Stimulated activated CD4-positive, alpha-beta T cell treated with anti-CD3 and anti-CD28 coated beads, Interleukin-4, amount 100 ng/mL, for 24 hours (primary cell): ENCODE measurements around the gene ACAD11.

ENCODE experiments used
- DNase-seq: peaks from one replicate; pipeline ENCODE4 v3.0.0-alpha.2; 2020

Gene ACAD11

DNA sequence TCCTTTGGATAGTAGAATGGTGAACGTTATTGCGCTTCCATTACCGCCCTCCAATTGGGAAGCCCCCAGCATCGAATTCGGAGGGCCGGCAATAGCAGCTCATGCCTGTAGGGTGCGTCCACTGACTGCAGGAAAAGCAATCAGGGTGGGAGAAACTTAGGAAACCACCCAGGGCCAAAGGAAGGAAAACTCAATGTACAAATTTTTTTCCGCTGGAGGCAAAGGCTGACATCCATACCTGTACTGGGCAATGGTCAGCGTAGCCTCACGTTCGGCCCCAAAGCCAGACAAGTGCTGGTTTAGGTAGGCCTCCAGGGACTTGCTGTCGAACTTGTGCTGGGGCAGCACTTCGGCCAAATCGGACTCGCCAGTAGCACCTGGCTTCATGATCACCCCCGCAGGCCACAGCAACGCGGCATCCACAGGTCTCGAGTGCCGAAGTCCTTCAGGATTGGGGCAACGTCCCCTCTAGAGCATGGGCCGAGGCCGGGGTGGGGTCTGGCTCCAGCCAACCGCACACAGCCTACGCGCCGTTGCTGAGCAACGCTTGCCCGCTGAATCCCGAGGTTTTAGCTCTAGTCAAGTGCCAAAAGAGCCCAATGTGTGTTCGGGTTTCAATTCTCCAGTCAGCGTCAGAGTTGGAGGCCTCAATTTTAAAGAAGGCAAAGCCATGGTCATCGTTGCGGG lies at the start of gene ACAD11:
Gene ACAD11, minus strand, starts transcription at position 445 of the 687 bp plus-strand sequence. Its CDS starts 58 bp downstream, at position 387.
- DNase-seq = peak; percentile 32

DNA sequence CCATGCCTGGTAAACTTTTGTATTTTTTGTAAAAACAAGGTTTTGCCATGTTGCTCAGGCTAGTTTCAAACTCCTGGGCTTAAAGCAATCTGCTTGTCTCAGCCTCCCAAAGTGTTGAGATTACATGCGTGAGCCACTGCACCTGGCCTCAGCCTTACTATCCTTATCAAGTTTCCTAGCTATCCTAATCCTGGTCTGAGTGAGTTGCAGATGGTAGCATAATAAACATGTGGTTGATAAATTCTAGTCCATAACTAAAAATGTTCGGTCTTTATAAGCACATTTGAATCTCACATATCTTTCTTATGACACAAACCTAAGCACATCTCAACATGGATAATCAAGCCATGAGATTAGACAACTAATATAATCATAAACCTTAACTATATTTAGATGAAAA lies 44.1 kb upstream of the ACAD11 start:
- no peak for DNase-seq

GRCh38 chr3:132695422-132695821 lies 35.8 kb upstream of the ACAD11 start:
- no peak for DNase-seq

- DNase-seq = no peak
Observed at GRCh38 chr3:132694991-132695390, 35.4 kb upstream of the ACAD11 start.

- DNase-seq = no peak
Observed at GRCh38 chr3:132690040-132690439, 30.4 kb upstream of the ACAD11 start.

DNA sequence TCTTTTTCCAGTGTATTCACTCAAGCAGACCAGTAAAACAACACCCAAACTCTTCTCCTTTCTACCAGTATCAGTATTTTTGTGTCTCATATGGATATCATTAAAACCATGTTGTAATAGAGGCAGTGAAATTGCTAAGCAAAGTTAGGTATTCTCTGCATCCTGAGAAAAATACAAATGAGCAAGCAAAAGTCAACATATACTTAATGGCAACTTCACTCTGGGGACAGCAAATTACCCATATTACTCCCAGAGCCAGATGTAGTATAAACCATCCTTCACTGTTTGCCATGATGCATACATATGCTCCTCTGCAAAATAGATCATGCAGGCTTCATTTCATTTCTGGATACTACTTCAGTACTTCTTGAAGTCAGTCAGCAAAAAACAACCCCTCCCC lies 22.6 kb upstream of the ACAD11 start:
- DNase-seq = no peak

DNA sequence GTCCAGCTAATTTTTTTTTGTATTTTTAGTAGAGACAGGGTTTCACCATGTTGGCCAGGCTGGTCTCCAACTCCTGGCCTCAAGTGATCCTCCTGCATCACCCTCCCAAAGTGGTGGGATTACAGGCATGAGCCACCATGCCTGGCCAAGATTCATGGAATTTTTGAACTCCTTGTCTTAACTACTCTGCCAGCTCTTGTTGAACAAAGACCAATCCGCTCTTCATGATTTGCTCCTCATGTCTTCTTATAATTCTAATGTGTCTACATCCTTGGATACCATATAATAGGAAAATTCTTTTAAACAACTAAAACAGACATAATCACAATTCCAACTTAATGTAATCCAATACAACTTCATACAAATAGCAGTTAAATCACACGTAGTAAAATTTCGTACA lies 21.8 kb upstream of the ACAD11 start:
- DNase-seq = no peak

DNA sequence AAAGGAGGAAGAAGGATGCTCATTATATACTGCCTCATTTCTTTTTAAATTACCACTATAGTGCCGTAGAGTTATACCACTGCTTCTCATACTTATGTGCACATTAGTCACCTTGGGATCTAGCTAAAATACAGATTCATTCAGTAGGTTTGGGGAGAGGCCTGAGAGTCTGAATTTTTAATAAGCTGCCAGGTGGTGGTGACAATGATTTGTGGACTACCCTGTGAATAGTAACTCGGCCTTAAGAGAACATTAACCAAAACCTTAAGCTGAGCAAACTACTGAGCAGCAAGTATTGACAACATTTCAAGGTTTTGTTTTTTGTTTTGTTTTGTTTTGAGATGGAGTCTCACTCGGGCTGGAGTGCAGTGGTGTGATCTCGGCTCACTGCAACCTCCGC lies 20.3 kb upstream of the ACAD11 start:
- DNase-seq = no peak

- no peak for DNase-seq
Observed at GRCh38 chr3:132675408-132675807, 15.8 kb upstream of the ACAD11 start.

DNA sequence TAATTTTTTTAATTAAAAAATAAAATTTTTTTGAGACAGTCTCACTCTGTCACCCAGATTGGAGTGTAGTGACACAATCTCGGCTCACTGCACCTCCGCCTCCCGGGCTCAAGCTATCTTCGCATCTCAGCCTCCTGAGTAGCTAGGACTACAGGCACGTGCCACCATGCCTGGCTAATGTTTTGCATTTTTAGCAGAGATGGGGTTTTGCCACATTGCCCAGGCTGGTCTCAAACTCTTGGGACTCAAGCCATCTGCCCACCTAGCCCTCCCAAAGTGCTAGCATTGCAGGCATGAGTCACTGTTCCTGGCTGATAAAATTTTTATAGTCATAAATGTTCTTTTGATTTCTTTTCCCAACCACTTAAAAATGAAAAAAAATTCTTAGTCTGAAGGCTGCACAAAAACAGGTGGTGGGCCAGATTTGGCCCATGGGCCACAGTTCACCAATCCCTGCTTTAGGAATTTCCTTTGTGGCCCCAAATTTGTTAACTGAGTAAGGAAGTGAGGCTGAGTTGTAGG lies 9.7 kb upstream of the ACAD11 start:
- no peak for DNase-seq

DNA sequence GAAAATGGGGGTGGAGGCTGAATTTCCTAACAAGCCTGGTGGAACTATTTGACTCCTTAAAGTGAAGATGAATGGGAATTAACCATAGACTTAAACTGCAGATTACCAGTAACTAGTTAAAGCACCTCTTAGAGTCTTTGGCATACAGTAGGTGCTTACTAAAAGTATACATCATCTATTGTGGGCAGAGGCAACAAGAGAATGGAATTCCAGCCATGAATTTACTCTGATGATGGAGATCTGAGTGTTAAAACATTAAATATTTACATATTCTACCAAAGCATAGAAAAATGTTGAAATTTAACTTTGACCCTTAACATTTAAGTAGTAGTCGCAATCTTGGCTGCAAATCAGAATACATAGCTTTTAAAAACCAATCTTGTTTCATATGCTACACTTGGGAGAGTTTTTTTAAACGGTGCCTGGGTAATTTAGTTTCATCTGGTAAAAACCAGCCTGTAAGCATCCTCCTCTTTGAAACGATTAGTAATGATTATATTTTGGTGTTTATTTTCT lies 5.7 kb upstream of the ACAD11 start:
- no peak for DNase-seq

GRCh38 chr3:132662212-132662611 lies 2.6 kb upstream of the ACAD11 start:
- no peak for DNase-seq

DNA sequence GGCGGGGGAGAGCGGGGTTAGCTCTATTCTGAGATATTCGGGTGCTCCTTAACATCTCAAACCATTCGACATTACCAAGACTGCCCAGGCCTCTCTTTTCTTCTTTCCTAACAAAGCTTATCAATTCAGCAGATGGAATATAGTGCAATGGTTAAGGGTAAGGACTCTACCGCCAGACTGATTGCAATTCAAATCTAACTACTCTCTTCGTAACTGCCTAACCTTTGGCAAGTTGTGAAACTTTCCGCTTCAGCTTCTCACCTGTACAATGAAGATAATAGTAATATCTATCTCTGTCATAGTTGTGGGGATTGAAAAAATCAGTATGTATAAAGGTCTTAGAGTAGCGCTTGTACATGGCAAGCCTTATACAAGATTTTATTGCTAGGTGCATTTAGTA lies 1.5 kb upstream of the ACAD11 start:
- DNase-seq = no peak

DNA sequence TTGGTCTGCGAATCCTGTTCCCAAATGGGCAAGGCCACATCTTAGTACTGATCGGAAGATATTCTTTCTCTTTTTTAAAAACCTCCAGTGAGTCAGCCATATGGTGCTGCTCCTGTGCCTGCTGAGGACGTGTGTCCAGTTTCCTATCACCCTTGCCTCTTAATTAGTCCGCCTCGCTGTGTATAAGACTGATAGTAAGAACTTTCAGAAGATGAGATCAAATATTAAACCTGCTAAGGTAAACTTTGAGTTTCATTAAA lies 1.1 kb upstream of the ACAD11 start:
- DNase-seq = no peak

- DNase-seq = peak; percentile 76
Observed at GRCh38 chr3:132660052-132660810, 622 bp upstream of the ACAD11 start, which contains the start of gene UBA5. UBA5 (plus strand) TSS chr3:132660329; CDS start chr3:132660538, 209 bp downstream.

GRCh38 chr3:132659000-132659364 lies 627 bp downstream of the ACAD11 start:
- no peak for DNase-seq

DNA sequence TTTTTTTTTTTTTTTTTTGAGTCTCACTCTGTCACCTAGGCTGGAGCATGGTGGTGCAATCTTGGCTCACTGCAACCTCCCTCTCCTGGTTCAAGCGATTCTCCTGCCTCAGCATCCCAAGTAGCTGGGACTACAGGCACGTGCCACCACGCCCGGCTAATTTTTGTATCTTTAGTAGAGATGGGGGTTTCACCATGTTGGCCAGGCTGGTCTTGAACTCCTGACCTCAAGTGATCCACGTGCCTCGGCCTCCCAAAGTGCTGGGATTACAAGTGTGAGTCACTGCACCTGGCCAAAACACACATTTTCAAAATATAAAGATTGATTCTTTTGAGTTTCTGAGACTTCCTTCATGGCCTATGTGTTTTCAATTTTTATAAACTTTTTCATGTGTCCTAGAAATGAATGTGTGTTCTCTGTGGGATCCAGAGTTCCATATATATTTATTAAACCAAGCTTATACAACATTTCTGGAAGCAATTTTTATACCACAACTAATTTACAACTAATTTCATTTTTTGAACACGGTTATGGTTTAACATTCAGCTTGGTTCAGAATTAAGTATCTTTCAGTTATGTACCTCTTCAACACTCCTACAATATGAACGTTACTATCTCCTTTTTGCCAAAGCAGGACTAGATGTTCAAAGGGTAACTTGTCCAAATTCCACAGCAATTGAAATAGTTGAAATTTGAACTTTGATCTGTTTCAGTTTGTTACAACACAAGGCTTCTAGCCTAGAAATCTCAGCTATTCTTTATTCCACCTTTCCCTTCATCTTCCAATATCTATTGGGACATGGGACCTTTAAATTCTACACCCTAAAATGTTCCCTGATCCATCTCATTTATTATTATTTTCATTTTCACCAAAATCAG lies 1.5 kb downstream of the ACAD11 start:
- DNase-seq = no peak

DNA sequence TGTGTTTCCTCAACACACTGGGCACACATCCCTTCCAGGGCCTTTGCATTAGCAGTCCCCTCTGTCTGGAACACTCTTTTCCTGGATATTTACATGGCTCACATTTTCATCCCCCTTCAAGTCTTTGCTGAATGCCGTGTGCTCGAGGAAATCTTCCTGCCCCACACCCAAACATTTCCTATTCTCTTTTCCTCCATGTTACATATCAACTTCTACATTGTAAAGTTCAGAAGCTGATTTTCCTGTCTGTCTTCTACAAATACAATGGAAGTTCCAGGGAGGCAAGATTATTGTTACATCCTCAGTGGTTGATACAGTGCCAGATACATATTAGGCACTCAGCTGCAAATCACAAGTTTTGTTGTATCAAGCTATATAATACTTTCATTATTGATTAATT lies 4.1 kb downstream of the ACAD11 start:
- no peak for DNase-seq

GRCh38 chr3:132654721-132655120 lies 4.9 kb downstream of the ACAD11 start:
- no peak for DNase-seq

- DNase-seq = no peak
Observed at GRCh38 chr3:132654190-132654589, 5.4 kb downstream of the ACAD11 start.

GRCh38 chr3:132652640-132653270 lies 6.9 kb downstream of the ACAD11 start:
- no peak for DNase-seq

DNA sequence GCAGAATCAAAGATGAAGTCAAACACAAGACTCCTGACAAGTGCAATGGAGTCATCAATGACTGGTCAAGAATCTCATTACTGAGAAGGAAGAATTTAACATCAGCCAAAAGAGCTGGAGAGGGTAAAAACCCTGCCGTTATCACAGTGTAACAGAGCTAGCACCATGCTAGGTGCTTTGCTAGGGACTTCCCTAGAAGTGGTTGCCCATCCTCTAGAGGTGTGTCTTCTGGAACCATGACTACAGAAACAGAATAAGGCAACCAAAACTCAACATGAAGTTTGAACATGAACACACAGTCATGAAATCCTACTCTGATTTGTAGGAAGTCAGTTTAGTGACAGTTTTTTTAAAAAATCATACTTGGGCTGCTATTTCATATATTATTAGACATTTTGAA lies 9.5 kb downstream of the ACAD11 start:
- no peak for DNase-seq

- no peak for DNase-seq
Observed at GRCh38 chr3:132645058-132645457, 14.6 kb downstream of the ACAD11 start.
